Memory B cell (primary cell): Measurements from ENCODE around the gene AP1M1.

Experiments
- ATAC-seq: fragments of 150-1000 bp; cut with Tn5 transposase; 2 replicates; pipeline ENCODE4 v1.10.0; 2021; ENCODE audit warnings: low read depth, mild to moderate bottlenecking, moderate library complexity
- DNase-seq, 2 donors: peaks; one replicate each; pipeline ENCODE4 v3.0.0; 2022; ENCODE audit warnings: low spot score in 2 of 2
- H3K27ac Mint-ChIP-seq: one replicate; pipeline ENCODE4 v1.8.0; 2022; ENCODE audit warnings: mild to moderate bottlenecking, moderate library complexity, mixed read lengths
- H3K27me3 Mint-ChIP-seq: one replicate; pipeline ENCODE4 v1.8.0; 2022; ENCODE audit warnings: mixed read lengths
- H3K36me3 Mint-ChIP-seq: one replicate; pipeline ENCODE4 v1.8.0; 2022; ENCODE audit warnings: mild to moderate bottlenecking, mixed read lengths
- H3K4me1 Mint-ChIP-seq: one replicate; pipeline ENCODE4 v1.8.0; 2022; ENCODE audit warnings: mixed read lengths
- H3K4me3 Mint-ChIP-seq: one replicate; pipeline ENCODE4 v1.8.0; 2022; ENCODE audit warnings: mild to moderate bottlenecking, moderate library complexity, mixed read lengths
- H3K9me3 Mint-ChIP-seq: one replicate; pipeline ENCODE4 v1.8.0; 2022; ENCODE audit warnings: mixed read lengths

Gene AP1M1

DNA sequence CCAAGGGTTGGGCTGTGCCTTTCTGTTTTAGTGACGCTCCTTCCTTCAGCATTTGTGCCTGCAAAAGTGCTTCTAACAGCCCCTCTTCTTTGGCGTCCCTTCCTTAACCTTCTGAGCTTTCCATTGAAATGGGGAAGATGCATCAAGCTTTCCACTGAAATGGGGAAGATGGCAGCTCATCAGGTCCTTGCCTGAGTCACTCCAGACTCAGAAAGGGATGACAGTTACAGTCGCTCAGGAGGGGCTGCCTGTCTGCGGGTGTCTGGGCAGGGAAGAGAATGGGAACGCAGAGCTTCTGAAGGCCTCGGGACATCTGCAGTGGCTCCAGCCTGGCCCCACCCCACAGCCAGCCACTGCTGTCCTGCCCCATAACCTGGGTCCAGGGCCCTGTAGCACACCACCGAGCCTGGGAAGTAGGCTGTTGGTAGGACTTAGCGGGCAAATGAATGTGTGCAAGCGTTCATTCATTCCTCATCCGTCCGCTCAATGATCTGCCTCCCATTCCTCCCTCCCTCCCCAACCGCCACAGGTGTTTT lies 9.8 kb downstream of the AP1M1 start:
- Mint-ChIP-seq H3K36me3 (peaks cover 40% of the 10 kb centered on the region), H3K4me1 (peaks cover 13% of the 10 kb centered on the region), H3K4me3 (no peak overlapping the region), H3K27ac (no peak overlapping the region), H3K27me3 (no peaks in the 10 kb centered on the region), H3K9me3 (no peaks in the 10 kb centered on the region)
- DNase-seq (no peak), ATAC-seq (no peak)

GRCh38 chr19:16208064-16208759 lies 10.5 kb downstream of the AP1M1 start:
- no peak overlapping the region for H3K4me3 Mint-ChIP-seq
- DNase-seq: no peak
- H3K27ac Mint-ChIP-seq: no peak overlapping the region
- H3K9me3 Mint-ChIP-seq: no peaks in the 10 kb centered on the region
- ATAC-seq: no peak
- no peaks in the 10 kb centered on the region for H3K27me3 Mint-ChIP-seq
- peaks cover 41% of the 10 kb centered on the region for H3K36me3 Mint-ChIP-seq
- peaks cover 10% of the 10 kb centered on the region for H3K4me1 Mint-ChIP-seq

DNA sequence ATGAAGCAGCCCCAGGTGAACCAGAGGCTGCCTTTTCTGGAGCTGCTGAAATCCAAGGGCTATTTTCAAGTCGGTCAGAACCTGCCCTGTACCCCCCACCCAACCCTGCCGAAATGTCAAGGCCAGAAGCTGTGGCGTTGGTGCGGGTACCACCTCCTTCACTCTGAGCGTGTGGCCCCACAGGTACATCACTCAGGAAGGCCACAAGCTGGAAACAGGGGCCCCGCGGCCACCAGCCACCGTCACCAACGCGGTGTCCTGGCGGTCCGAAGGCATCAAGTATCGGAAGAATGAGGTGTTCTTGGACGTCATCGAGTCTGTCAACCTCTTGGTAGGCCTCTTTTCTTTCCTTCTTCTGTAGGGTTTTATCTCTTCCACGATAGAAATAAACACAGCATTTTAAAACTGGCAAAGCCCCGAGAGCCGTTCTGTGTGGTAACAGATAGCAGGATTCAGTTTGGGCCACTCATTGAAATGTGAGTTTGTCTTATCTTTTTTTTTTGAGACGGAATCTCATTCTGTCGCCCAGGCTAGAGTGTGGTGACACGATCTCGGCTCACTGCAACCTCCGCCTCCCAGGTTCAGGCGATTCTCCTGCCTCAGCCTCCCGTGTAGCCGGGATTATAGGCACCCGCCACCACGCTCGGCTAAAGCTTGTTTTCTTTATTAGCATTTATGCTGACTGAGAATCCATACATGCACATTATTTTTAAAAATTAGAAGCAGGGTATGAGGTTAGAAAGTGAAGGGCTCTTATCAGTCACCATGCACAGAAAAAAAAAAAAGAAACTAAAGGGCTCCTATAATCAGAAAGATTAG lies 11.3 kb downstream of the AP1M1 start:
- H3K27ac Mint-ChIP-seq: no peak overlapping the region
- no peak overlapping the region for H3K4me3 Mint-ChIP-seq
- H3K9me3 Mint-ChIP-seq: no peaks in the 10 kb centered on the region
- peaks cover 5% of the 10 kb centered on the region for H3K4me1 Mint-ChIP-seq
- peaks cover 38% of the 10 kb centered on the region for H3K36me3 Mint-ChIP-seq
- ATAC-seq (no peak), DNase-seq (no peak)
- H3K27me3 Mint-ChIP-seq: no peaks in the 10 kb centered on the region

DNA sequence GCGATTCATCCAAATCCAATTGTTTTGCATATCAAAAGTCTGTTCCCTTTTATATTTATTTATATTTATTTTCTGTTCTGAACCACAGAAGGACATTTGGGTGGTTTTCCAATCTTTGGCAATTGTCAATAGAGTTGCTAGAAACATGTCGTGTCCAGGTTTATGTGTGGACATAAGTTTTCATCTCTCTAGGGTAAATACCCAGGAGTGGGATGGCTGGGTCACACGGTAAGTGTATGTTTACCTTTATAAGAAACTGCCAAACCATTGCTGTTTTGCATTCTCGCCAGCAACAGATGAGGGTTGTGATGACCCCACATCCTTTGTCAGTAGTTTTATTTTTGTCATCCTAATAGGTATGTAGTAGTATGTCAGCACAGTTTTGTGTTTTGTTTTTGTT lies 12.5 kb downstream of the AP1M1 start:
- Mint-ChIP-seq H3K27ac (peak overlapping the region; percentile 17), H3K27me3 (no peaks in the 10 kb centered on the region), H3K4me1 (peaks cover 5% of the 10 kb centered on the region), H3K4me3 (no peak overlapping the region), H3K36me3 (peaks cover 39% of the 10 kb centered on the region), H3K9me3 (no peaks in the 10 kb centered on the region)
- no peak for DNase-seq
- no peak for ATAC-seq

- DNase-seq (no peak), ATAC-seq (no peak)
- Mint-ChIP-seq H3K4me3 (no peak overlapping the region), H3K27ac (peak overlapping the region; percentile 28), H3K27me3 (no peaks in the 10 kb centered on the region), H3K9me3 (no peaks in the 10 kb centered on the region), H3K4me1 (peaks cover 15% of the 10 kb centered on the region), H3K36me3 (peaks cover 49% of the 10 kb centered on the region)
Measured at GRCh38 chr19:16213076-16213475, 15.4 kb downstream of the AP1M1 start.

- Mint-ChIP-seq H3K27ac (peak overlapping the region; percentile 64), H3K27me3 (no peaks in the 10 kb centered on the region), H3K4me1 (peaks cover 24% of the 10 kb centered on the region), H3K36me3 (peaks cover 48% of the 10 kb centered on the region), H3K9me3 (peaks cover 3% of the 10 kb centered on the region), H3K4me3 (no peak overlapping the region)
- DNase-seq (no peak), ATAC-seq (no peak)
Measured at GRCh38 chr19:16216744-16217670, 19.3 kb downstream of the AP1M1 start.

GRCh38 chr19:16217716-16218451 lies 20.2 kb downstream of the AP1M1 start:
- H3K9me3 Mint-ChIP-seq: peaks cover 4% of the 10 kb centered on the region
- H3K4me1 Mint-ChIP-seq: peaks cover 20% of the 10 kb centered on the region
- no peak overlapping the region for H3K4me3 Mint-ChIP-seq
- no peaks in the 10 kb centered on the region for H3K27me3 Mint-ChIP-seq
- ATAC-seq: no peak
- H3K27ac Mint-ChIP-seq: peak overlapping the region; percentile 76
- no peak for DNase-seq
- peaks cover 44% of the 10 kb centered on the region for H3K36me3 Mint-ChIP-seq

DNA sequence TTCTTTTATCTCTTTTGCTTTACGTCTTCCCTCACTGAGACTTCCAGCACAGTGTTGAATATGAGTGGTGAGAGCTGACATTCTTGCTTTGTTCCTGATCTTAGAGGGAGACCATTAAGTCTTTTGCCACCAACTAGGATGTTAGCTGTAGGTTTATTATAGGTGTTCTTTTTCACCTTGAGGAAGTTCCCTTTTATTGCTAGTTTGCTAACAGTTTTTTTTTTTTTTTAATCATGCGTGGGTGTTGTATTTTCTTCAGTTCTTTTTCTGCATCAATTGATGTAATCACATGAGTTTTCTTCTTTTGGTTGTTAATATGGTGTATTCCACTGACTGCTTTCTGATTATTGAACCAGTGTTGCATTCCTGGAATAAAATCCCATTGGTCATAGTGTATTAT lies 21.1 kb downstream of the AP1M1 start:
- H3K9me3 Mint-ChIP-seq: peaks cover 4% of the 10 kb centered on the region
- DNase-seq (no peak), ATAC-seq (peak; percentile 52)
- H3K27me3 Mint-ChIP-seq: no peaks in the 10 kb centered on the region
- peaks cover 43% of the 10 kb centered on the region for H3K36me3 Mint-ChIP-seq
- no peak overlapping the region for H3K4me3 Mint-ChIP-seq
- H3K27ac Mint-ChIP-seq: peak overlapping the region; percentile 76
- peaks cover 19% of the 10 kb centered on the region for H3K4me1 Mint-ChIP-seq

GRCh38 chr19:16222806-16223205 lies 25.1 kb downstream of the AP1M1 start:
- Mint-ChIP-seq H3K27ac (no peak overlapping the region), H3K36me3 (peaks cover 30% of the 10 kb centered on the region), H3K27me3 (no peaks in the 10 kb centered on the region), H3K4me3 (no peak overlapping the region), H3K9me3 (peaks cover 4% of the 10 kb centered on the region), H3K4me1 (peaks cover 9% of the 10 kb centered on the region)
- DNase-seq: no peak
- ATAC-seq: no peak

DNA sequence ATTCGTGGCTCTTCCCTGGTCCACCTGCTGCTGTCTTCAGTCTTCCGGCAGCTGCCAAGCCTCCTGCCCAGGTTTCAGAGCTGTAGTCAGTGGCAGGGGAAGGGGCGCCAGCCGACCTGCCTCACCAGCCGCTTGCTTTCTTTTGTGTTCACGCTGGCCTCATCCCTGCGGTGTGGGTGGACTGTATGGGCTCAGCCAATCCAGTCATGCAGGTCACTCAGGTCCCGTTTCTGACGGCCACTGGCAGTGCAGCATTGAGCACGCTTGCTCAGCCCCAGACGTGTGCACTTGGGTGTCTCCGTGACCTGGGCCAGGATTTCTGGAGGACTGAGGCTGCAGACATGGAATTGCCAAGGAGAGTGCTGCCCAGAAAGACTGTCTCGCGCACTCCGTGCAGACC lies 26.0 kb downstream of the AP1M1 start:
- Mint-ChIP-seq H3K27me3 (no peaks in the 10 kb centered on the region), H3K4me1 (peaks cover 4% of the 10 kb centered on the region), H3K27ac (no peak overlapping the region), H3K4me3 (no peak overlapping the region), H3K9me3 (peaks cover 4% of the 10 kb centered on the region), H3K36me3 (peaks cover 31% of the 10 kb centered on the region)
- ATAC-seq (no peak), DNase-seq (no peak)

GRCh38 chr19:16224293-16225045 lies 26.8 kb downstream of the AP1M1 start:
- Mint-ChIP-seq H3K9me3 (peaks cover 4% of the 10 kb centered on the region), H3K27me3 (no peaks in the 10 kb centered on the region), H3K4me3 (no peak overlapping the region), H3K27ac (no peak overlapping the region), H3K4me1 (no peaks in the 10 kb centered on the region), H3K36me3 (peaks cover 28% of the 10 kb centered on the region)
- ATAC-seq (no peak), DNase-seq (no peak)

DNA sequence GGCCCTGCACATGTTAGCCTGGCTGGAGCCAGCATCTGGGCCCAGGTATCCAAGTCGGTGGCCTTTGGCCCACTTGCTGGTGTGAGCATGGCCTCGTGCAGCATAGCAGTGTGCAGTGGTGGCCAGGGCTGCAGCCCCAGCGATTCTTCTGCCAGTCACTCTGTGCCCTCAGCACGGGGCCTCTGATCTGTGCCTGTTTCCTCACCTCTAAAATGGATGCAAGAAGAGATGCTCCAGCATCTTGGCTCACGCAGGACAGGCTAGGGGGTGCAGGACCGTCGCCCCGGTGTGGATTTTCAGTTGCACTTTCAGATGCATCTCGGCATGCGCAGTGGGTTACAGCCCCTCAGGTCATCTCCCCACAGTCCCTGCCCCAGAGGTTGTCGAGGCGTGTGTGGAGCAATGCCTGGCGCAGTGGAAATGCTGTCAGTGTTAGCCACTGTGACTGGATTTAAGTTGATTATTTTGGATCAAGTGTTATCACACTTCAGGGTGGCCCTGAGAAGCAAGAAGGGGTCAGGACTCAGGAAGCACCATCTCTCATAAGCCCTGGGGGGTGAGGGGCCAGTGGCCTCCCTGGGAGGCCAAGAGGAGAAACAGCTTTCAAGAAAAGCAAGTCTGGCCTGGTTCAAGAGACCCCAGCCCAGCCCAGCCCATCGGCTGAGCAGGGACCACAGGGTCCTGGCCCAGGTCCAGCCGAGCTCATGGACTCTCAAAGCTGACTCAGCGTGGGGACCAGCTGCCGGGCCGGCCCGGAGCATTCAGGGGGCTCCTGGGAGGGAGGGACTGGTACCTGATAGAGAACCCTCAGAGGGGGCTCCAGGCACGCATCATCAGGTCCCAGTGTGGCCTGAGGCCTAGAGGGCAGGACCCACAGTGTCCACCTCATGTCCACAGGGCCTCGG lies 27.8 kb downstream of the AP1M1 start:
- Mint-ChIP-seq H3K9me3 (peaks cover 4% of the 10 kb centered on the region), H3K36me3 (peaks cover 28% of the 10 kb centered on the region), H3K4me1 (no peaks in the 10 kb centered on the region)

More for the DNA sequence above, 27.8 kb downstream of the AP1M1 start:
- DNase-seq: no peak
- Mint-ChIP-seq H3K27ac (no peak overlapping the region), H3K4me3 (no peak overlapping the region), H3K27me3 (no peaks in the 10 kb centered on the region)
- ATAC-seq: no peak
